GM18499 (cell line): Measurements from ENCODE around the gene RCAN1.
"Not testable (repeated sequence)": the region's sequence is repeated elsewhere in the genome, so short reads cannot be mapped to it uniquely, and the experiment has no call there.

Source experiments
- ATAC-seq: cut with Tn5 transposase; IDR thresholded peaks from one replicate; pipeline ENCODE4 v1.9.1; 2021; ENCODE audit warnings: moderate number of reproducible peaks; ENCODE audit not compliant: insufficient read depth, unreplicated experiment

The RCAN1 gene

GRCh38 chr21:34623516-34623915 is 8.6 kb upstream of the RCAN1 start:
- ATAC-seq = no peak

- ATAC-seq = no peak
These were observed 6.8 kb upstream of the RCAN1 start for GRCh38 chr21:34621434-34622350.

- ATAC-seq = no peak
These were observed 5.1 kb upstream of the RCAN1 start for GRCh38 chr21:34619841-34620665.

- ATAC-seq = no peak
These were observed 4.0 kb upstream of the RCAN1 start for GRCh38 chr21:34618941-34619340.

DNA sequence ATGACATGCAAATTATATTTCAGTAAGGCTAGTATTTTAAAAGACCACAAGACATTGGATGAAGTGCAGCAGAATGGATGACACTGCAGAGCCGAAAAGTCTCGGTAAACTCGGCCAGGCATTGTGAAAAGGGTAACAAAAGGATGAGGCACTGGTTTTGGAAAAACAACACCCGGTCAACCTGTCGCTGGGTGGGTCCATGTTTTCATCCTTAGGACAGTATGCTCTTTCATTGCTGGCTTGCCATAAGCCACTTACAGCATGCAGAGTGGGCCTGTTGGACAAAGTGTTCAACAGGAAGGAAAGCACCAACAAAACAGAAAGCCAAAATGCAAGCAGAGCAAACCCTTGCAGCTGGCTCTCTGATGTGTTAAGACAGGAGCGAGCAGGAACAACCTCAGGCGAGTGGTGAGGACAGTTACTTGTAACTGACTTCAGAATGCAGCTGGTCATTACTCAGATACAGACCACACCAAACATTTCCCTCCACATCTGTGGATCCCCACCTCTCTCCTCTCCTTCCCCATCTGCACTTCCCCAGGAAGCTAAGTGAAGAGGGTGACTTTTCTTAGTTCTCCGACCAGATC is 2.9 kb upstream of the RCAN1 start:
- ATAC-seq = no peak

GRCh38 chr21:34615487-34615814 is 538 bp upstream of the RCAN1 start:
- peak; percentile 6 for ATAC-seq

GRCh38 chr21:34613679-34614627 is 960 bp downstream of the RCAN1 start:
- no peak for ATAC-seq

DNA sequence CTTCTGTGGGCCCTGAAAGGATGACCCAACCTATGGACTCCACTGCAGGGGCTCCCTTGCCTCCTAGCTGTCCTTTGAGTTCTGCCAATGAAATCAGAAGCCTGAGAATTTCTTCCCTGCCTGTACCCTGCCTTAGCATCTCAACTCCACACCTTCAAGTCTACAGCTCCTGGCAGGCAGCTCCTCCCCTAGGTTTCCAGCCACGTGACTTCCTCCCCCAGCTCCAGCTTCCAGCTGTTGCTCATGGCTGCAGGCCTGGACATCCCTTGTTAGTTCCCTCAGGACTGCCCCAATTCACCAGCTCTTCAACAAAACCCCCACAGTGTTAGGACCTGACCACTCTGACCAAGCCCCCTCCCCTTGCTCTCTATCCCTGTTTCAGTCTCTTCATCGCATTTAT is 2.4 kb downstream of the RCAN1 start:
- ATAC-seq = no peak

DNA sequence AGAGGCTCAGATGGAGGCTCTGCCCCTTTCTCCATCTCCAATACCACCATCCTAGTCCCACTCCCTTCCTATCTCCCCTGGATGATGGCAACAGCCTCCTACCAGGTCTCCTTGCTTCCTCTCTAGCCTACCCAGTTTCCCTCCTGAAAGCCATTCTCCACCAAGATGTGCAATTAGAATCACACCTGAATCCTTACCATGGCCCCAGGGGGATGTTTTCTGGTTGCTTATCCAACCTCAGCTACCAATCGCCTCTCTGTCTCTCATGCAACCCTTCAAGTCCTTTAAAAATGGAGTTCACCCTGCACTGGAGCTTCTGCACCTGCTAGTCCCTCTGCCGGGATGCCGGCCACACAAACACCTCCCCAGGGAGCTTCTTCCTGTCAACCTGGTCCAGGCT is 2.9 kb downstream of the RCAN1 start:
- no peak for ATAC-seq

- no peak for ATAC-seq
These were observed 3.4 kb downstream of the RCAN1 start for GRCh38 chr21:34611528-34611927.

GRCh38 chr21:34609933-34610549 is 4.9 kb downstream of the RCAN1 start:
- ATAC-seq = no peak

DNA sequence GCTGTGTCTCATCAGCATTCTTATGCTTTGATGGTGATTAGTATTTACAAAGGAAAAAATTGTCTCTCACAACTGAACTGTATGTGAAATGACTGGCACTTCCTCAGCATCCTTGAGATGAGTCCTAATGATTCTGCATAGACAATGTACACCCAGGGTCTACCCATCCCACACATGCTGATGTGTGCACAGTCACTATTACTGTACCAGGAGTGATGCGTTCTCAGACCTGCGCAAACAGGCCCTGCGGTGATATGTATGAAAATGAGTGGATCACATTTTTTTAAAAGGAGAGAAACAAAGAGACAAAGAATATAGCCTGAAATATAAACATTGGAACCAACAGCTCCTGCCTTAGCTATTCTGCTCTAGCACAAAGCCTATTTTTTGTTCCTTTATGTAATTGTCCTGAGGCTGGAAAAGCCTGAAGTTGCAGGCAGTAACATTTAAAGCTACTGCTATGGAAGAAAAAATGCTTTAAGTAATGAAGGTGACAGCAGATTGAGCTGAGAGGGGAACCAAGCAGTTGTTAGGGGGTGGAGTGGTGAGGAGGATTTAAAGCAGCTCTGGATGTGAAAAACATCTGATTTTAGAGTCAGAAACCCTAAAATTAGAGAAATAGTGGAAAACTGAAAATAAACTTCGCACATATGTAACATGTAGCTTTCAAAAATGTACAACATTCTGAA is 5.5 kb downstream of the RCAN1 start:
- ATAC-seq = no peak

GRCh38 chr21:34607376-34607775 is 7.5 kb downstream of the RCAN1 start:
- ATAC-seq = not testable (repeated sequence)

DNA sequence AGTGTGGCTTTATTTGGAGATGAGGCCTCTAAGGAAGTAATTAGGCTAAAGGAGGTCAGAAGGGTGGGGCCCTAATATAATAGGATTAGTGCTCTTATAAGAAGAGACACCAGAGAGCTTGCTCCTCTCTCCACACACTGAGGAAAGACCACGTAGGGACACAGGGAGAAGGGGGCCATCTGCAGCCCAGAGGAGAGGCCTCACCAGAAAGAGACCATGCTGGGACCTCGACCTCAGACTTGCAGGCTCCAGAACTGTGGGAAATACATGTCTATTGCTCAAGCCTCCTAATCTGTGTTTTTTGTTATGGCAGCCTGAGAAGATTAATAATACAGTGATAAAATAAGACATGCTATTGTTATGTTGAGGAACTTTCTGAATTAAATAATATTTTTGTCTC is 8.3 kb downstream of the RCAN1 start:
- ATAC-seq = no peak

GRCh38 chr21:34606051-34606450 is 8.9 kb downstream of the RCAN1 start:
- no peak for ATAC-seq

- ATAC-seq = not testable (repeated sequence)
These were observed 10.0 kb downstream of the RCAN1 start for GRCh38 chr21:34604956-34605355.

DNA sequence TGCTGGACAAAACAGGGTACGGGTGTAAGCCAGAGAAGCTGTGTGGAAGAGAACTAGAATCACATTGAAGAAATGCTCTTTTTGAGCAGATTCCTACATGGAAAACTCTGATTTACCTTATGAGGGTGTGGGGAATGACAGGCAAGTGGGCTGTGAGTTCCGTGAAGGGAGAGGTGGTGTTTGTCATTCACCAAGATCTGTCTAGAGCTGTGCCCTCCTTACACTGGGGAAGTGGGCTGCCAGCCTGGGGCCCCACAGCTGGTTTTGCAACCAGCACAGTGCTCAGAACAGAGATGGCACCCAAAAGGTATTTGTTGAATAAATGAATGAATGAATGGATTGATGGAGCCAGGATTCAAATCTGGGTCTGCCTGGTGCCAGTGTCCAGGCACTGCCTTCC is 10.4 kb downstream of the RCAN1 start:
- no peak for ATAC-seq

DNA sequence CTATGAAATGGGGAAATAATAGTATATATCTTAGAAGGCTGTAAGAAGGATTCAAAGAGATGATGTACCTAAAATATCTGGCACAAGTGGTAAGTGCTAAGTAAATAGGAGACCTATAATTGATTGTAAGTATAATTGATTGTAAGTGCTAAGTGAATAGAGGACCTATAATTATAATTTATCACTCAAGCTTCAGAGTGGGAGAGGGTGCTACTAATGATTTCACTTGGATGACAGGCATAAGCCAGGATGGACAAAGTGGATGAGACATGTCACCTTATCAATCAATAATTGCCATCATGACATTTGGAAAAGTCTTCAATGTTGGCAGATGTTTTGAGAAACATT is 11.2 kb downstream of the RCAN1 start:
- ATAC-seq = no peak
